ENCODE measurements around the gene ATF6B. TPM values are rescaled to one million over a fixed set of nuclear protein-coding genes. Genes with fewer than 3 reads are reported as not detected.

Gene ATF6B
- total RNA-seq, 1 donor from 2014 or later = 83.7 TPM

DNA sequence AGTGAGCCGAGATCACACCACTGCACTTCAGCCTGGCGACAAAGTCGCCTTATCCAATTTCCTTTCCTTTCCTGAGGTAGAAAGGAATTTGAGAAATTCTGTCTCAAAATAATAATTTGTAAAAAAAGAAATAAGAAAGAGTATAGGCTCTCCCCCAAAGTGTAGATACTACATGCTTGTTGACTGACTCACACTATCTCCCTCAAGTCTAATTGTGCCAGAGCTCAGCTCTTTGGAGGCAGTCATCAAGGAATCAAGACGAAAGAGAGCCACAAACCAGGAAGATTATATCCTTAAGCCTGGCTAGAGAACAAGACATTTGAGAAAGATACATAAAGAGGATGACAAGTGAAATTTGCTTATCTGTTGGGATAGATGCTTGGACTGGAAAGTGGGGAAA is 5.7 kb upstream of the ATF6B start:
- TF ChIP-seq CTCF (IDR thresholded peaks at IDR 0.05) = no peak
- intact Hi-C loops (cut with DNase I) = no loop called here
- Histone ChIP-seq H3K27me3 (ENCODE audit: low read depth) (no peaks in the 10 kb centered on the region), H3K9me3 (no peaks in the 10 kb centered on the region), H3K4me3 (no peak overlapping the region), H3K4me1 (peaks cover 9% of the 10 kb centered on the region), H3K27ac (no peak overlapping the region), H3K36me3 (no peaks in the 10 kb centered on the region)
- ATAC-seq = no peak
- DNase-seq = no peak

DNA sequence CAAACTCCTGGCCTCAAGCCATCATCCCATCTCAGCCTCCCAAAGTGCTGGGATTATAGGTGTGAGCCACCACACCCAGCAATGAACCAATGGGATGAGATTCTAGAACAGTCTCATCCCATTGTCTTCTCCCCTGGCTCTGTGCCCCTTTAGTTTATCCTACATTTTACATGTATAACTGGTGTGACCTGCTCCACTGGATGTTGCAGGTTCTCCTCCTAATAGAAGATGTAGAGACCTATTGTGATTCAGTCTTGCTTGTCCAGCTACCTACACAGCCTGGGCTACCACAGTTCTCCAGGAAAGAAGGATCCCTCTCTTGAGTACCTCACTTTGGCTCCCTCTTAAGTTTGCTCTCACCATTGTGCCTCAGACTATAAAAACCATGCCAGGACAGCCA is 4.1 kb upstream of the ATF6B start:
- H3K9me3 ChIP-seq = no peaks in the 10 kb centered on the region
- intact Hi-C loops (cut with DNase I) = no loop called here
- H3K36me3 ChIP-seq = no peaks in the 10 kb centered on the region
- ATAC-seq (no peak), DNase-seq (no peak)
- no peaks in the 10 kb centered on the region for H3K27me3 ChIP-seq (ENCODE audit: low read depth)
- peaks cover 19% of the 10 kb centered on the region for H3K4me1 ChIP-seq
- H3K4me3 ChIP-seq = no peak overlapping the region
- no peak overlapping the region for H3K27ac ChIP-seq
- no peak for TF ChIP-seq CTCF (IDR thresholded peaks at IDR 0.05)

- intact Hi-C loops (cut with DNase I) = no loop called here
Observed at GRCh38 chr6:32131439-32131948, 3.4 kb upstream of the ATF6B start.

GRCh38 chr6:32129297-32130088 is 1.4 kb upstream of the ATF6B start:
- H3K27me3 ChIP-seq (ENCODE audit: low read depth) = no peaks in the 10 kb centered on the region
- ATAC-seq (peak; percentile 56 to 70), DNase-seq (no peak)
- H3K36me3 ChIP-seq = peaks cover 26% of the 10 kb centered on the region
- H3K27ac ChIP-seq = peak overlapping the region; percentile 81
- no peaks in the 10 kb centered on the region for H3K9me3 ChIP-seq
- intact Hi-C loops (cut with DNase I) = no loop called here
- H3K4me3 ChIP-seq = peak overlapping the region; percentile 59
- H3K4me1 ChIP-seq = peaks cover 31% of the 10 kb centered on the region
- no peak for TF ChIP-seq CTCF (IDR thresholded peaks at IDR 0.05)

More at GRCh38 chr6:32131439-32131948, 3.4 kb upstream of the ATF6B start:
- no peak for TF ChIP-seq CTCF (IDR thresholded peaks at IDR 0.05)
- no peak for DNase-seq
- H3K4me3 ChIP-seq = no peak overlapping the region
- H3K27ac ChIP-seq = no peak overlapping the region
- no peaks in the 10 kb centered on the region for H3K27me3 ChIP-seq (ENCODE audit: low read depth)
- no peaks in the 10 kb centered on the region for H3K9me3 ChIP-seq
- H3K36me3 ChIP-seq = peaks cover 6% of the 10 kb centered on the region
- ATAC-seq = no peak
- peaks cover 25% of the 10 kb centered on the region for H3K4me1 ChIP-seq

- Histone ChIP-seq H3K4me1 (peaks cover 31% of the 10 kb centered on the region), H3K27ac (peak overlapping the region; percentile 81), H3K36me3 (peaks cover 33% of the 10 kb centered on the region), H3K9me3 (no peaks in the 10 kb centered on the region), H3K27me3 (ENCODE audit: low read depth) (no peaks in the 10 kb centered on the region), H3K4me3 (peak overlapping the region; percentile 86)
- intact Hi-C loops (cut with DNase I) = no loop called here
- ATAC-seq (no peak), DNase-seq (no peak)
- TF ChIP-seq CTCF (IDR thresholded peaks at IDR 0.05) = no peak
Observed at GRCh38 chr6:32128751-32129296, 778 bp upstream of the ATF6B start.

All from lower lobe of right lung (tissue), 2 donors.